ENCODE data around the gene FTO. TPM values are rescaled to one million over a fixed set of nuclear protein-coding genes. Genes with fewer than 3 reads are reported as not detected.

Gene FTO
- total and polyA plus RNA-seq, 2 of the 13 experiments (the other 11 are each of a cell fraction or from before 2014, with no cell fraction given), result 41.6 to 55.8 TPM

DNA sequence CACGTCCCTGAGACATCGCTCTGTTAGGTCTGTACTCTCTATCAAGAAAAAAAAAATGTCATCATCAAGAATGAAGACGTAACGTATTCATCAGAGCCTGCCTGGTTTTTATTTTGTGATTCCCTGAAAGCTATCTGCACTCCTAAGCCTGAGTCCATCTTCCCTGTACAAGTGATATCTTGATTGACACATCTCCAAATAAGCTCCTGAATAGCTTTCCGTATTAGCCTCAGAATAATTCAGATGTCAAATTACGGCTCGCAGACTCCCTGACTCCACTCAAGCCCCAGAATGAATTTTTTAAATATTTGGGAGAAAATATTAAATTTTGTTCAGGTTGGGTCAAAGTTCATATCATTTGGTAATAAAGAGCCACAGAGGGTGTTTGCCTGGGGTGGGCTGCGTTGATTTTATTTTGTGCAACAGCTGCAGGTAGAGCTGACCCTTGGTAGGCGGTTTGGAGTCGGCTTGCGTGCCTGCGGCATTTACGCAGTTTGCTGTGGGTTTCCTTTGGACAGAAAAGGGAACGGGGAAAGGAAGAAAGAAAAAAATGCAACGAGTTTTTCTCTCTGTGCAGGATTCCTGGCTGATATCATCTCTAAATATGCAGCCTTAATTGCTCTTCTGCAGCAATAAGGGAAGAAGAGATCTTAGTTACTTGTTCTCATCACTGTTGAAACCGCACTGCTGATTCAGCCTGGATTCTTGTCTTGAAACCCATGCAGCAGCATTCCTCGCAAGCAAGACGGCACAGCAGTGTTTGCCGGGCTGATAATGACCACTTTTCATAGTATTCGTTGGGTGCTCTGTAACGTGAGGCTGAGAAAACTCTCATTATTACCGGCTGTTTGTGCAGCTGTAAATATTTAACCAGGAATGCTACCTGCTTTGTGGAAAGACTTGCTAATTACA lies 467.9 kb downstream of the FTO start (continued):
- TF ChIP-seq, protein P1, sequence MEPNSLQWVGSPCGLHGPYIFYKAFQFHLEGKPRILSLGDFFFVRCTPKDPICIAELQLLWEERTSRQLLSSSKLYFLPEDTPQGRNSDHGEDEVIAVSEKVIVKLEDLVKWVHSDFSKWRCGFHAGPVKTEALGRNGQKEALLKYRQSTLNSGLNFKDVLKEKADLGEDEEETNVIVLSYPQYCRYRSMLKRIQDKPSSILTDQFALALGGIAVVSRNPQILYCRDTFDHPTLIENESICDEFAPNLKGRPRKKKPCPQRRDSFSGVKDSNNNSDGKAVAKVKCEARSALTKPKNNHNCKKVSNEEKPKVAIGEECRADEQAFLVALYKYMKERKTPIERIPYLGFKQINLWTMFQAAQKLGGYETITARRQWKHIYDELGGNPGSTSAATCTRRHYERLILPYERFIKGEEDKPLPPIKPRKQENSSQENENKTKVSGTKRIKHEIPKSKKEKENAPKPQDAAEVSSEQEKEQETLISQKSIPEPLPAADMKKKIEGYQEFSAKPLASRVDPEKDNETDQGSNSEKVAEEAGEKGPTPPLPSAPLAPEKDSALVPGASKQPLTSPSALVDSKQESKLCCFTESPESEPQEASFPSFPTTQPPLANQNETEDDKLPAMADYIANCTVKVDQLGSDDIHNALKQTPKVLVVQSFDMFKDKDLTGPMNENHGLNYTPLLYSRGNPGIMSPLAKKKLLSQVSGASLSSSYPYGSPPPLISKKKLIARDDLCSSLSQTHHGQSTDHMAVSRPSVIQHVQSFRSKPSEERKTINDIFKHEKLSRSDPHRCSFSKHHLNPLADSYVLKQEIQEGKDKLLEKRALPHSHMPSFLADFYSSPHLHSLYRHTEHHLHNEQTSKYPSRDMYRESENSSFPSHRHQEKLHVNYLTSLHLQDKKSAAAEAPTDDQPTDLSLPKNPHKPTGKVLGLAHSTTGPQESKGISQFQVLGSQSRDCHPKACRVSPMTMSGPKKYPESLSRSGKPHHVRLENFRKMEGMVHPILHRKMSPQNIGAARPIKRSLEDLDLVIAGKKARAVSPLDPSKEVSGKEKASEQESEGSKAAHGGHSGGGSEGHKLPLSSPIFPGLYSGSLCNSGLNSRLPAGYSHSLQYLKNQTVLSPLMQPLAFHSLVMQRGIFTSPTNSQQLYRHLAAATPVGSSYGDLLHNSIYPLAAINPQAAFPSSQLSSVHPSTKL (CRISPR knock-in tag; IDR thresholded peaks at IDR 0.05), result peak; percentile 62; the same call in 1 of the 2 replicates
- TF ChIP-seq ZMAT3 (CRISPR knock-in tag; conservative IDR thresholded peaks at IDR 0.05) (no peak), BRCA1 (CRISPR knock-in tag; IDR thresholded peaks at IDR 0.05) (no peak), ZNF660 (CRISPR knock-in tag; IDR thresholded peaks at IDR 0.05; ENCODE audit: borderline replicate concordance, low read depth) (no peak), ETV5 (CRISPR knock-in tag; IDR thresholded peaks at IDR 0.05; ENCODE audit: borderline replicate concordance) (0 out of 2 replicates have a peak, but pooled peaks have one; percentile 22), ARNT2 (CRISPR knock-in tag; IDR thresholded peaks at IDR 0.05; ENCODE audit: low read depth) (0 out of 2 replicates have a peak, but pooled peaks have one; percentile 48), NFYB (CRISPR knock-in tag; IDR thresholded peaks at IDR 0.05) (no peak), FOXM1 (CRISPR knock-in tag; IDR thresholded peaks at IDR 0.05) (no peak), RXRA (CRISPR knock-in tag; IDR thresholded peaks at IDR 0.05) (no peak), ZC3H4 (CRISPR knock-in tag; IDR thresholded peaks at IDR 0.05; ENCODE audit: borderline replicate concordance) (no peak), ZNF256 (CRISPR knock-in tag; conservative IDR thresholded peaks at IDR 0.05) (no peak), AGO2 (optimal IDR thresholded peaks at IDR 0.05; ENCODE audit: low read depth, low read length) (no peak), TBX2 (CRISPR knock-in tag; IDR thresholded peaks at IDR 0.05; ENCODE audit: borderline replicate concordance) (peak; percentile 93), CBX5 (CRISPR knock-in tag; IDR thresholded peaks at IDR 0.05; ENCODE audit: borderline replicate concordance) (0 out of 2 replicates have a peak, but pooled peaks have one; percentile 34), KDM4B (CRISPR knock-in tag; IDR thresholded peaks at IDR 0.05) (no peak), NR2F6 (IDR thresholded peaks at IDR 0.05) (no peak), NR2F6 (CRISPR knock-in tag; IDR thresholded peaks at IDR 0.05) (peak; percentile 17; the same call in 1 of the 2 replicates)
- TF ChIP-seq, protein P2, sequence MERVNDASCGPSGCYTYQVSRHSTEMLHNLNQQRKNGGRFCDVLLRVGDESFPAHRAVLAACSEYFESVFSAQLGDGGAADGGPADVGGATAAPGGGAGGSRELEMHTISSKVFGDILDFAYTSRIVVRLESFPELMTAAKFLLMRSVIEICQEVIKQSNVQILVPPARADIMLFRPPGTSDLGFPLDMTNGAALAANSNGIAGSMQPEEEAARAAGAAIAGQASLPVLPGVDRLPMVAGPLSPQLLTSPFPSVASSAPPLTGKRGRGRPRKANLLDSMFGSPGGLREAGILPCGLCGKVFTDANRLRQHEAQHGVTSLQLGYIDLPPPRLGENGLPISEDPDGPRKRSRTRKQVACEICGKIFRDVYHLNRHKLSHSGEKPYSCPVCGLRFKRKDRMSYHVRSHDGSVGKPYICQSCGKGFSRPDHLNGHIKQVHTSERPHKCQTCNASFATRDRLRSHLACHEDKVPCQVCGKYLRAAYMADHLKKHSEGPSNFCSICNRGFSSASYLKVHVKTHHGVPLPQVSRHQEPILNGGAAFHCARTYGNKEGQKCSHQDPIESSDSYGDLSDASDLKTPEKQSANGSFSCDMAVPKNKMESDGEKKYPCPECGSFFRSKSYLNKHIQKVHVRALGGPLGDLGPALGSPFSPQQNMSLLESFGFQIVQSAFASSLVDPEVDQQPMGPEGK (CRISPR knock-in tag; IDR thresholded peaks at IDR 0.05), result 0 out of 2 replicates have a peak, but pooled peaks have one; percentile 5
- TF ChIP-seq, protein P3, sequence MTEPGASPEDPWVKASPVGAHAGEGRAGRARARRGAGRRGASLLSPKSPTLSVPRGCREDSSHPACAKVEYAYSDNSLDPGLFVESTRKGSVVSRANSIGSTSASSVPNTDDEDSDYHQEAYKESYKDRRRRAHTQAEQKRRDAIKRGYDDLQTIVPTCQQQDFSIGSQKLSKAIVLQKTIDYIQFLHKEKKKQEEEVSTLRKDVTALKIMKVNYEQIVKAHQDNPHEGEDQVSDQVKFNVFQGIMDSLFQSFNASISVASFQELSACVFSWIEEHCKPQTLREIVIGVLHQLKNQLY (CRISPR knock-in tag; IDR thresholded peaks at IDR 0.05), result no peak
- TF ChIP-seq, protein P4, sequence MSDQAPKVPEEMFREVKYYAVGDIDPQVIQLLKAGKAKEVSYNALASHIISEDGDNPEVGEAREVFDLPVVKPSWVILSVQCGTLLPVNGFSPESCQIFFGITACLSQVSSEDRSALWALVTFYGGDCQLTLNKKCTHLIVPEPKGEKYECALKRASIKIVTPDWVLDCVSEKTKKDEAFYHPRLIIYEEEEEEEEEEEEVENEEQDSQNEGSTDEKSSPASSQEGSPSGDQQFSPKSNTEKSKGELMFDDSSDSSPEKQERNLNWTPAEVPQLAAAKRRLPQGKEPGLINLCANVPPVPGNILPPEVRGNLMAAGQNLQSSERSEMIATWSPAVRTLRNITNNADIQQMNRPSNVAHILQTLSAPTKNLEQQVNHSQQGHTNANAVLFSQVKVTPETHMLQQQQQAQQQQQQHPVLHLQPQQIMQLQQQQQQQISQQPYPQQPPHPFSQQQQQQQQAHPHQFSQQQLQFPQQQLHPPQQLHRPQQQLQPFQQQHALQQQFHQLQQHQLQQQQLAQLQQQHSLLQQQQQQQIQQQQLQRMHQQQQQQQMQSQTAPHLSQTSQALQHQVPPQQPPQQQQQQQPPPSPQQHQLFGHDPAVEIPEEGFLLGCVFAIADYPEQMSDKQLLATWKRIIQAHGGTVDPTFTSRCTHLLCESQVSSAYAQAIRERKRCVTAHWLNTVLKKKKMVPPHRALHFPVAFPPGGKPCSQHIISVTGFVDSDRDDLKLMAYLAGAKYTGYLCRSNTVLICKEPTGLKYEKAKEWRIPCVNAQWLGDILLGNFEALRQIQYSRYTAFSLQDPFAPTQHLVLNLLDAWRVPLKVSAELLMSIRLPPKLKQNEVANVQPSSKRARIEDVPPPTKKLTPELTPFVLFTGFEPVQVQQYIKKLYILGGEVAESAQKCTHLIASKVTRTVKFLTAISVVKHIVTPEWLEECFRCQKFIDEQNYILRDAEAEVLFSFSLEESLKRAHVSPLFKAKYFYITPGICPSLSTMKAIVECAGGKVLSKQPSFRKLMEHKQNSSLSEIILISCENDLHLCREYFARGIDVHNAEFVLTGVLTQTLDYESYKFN (CRISPR knock-in tag; conservative IDR thresholded peaks at IDR 0.05), result peak; percentile 52; the same call in 1 of the 2 replicates
